Stimulated activated CD4-positive, alpha-beta T cell treated with anti-CD3 and anti-CD28 coated beads, TNF-alpha, amount 100 ng/mL, for 4 hours (primary cell): Measurements from ENCODE around the gene CSNK2B.
A peak's percentile ranks its signal among the peaks of the same experiment; 100 is the strongest.

Experiments used
- DNase-seq, 3 experiments: peaks; one replicate each; pipeline ENCODE4 v3.0.0-alpha.2; 2020; ENCODE audit warnings: low read depth in 3 of 3

The CSNK2B gene

GRCh38 chr6:31665501-31666336 is at the start of gene CSNK2B:
CSNK2B (plus strand) TSS chr6:31666080; CDS start chr6:31666832, 752 bp downstream.
- peak; percentile 93 to 97 (median 96) for DNase-seq

GRCh38 chr6:31617010-31617409 is 48.9 kb upstream of the CSNK2B start:
- no peak for DNase-seq

- peak; percentile 84 to 96 (median 90) for DNase-seq
Measured at GRCh38 chr6:31619805-31620585, 45.9 kb upstream of the CSNK2B start.

GRCh38 chr6:31620586-31621319 is 45.1 kb upstream of the CSNK2B start, which contains the start of gene PRRC2A:
PRRC2A (plus strand) TSS chr6:31620715; CDS start chr6:31622790, 2,075 bp downstream.
- peak in 2 of 3 experiments; percentile 63 to 87 for DNase-seq

- no peak for DNase-seq
Measured at GRCh38 chr6:31621320-31621939, 44.5 kb upstream of the CSNK2B start.

GRCh38 chr6:31621991-31622390 is 43.9 kb upstream of the CSNK2B start:
- no peak for DNase-seq

GRCh38 chr6:31622684-31623091 is 43.2 kb upstream of the CSNK2B start:
- no peak for DNase-seq

GRCh38 chr6:31624070-31624469 is 41.8 kb upstream of the CSNK2B start:
- no peak for DNase-seq

GRCh38 chr6:31626952-31627351 is 38.9 kb upstream of the CSNK2B start:
- DNase-seq: no peak

- no peak for DNase-seq
Measured at GRCh38 chr6:31627690-31628287, 38.1 kb upstream of the CSNK2B start.

- DNase-seq: no peak
Measured at GRCh38 chr6:31629014-31629413, 36.9 kb upstream of the CSNK2B start.

GRCh38 chr6:31630177-31630934 is 35.5 kb upstream of the CSNK2B start:
- no peak for DNase-seq

GRCh38 chr6:31631209-31631608 is 34.7 kb upstream of the CSNK2B start:
- no peak for DNase-seq

- DNase-seq: no peak
Measured at GRCh38 chr6:31631681-31632278, 34.1 kb upstream of the CSNK2B start.

- no peak for DNase-seq
Measured at GRCh38 chr6:31632279-31632946, 33.5 kb upstream of the CSNK2B start.

GRCh38 chr6:31633447-31633846 is 32.4 kb upstream of the CSNK2B start:
- DNase-seq: no peak

- DNase-seq: no peak
Measured at GRCh38 chr6:31634131-31634530, 31.7 kb upstream of the CSNK2B start.

- DNase-seq: no peak
Measured at GRCh38 chr6:31634969-31635575, 30.8 kb upstream of the CSNK2B start.
